SU-DHL-6 (cell line): ENCODE measurements around the gene BIRC7.

Experiments used
- H2AFZ ChIP-seq: fragments of 200-600 bp; sonication (generic); 2 replicates; pipeline ENCODE4 v1.6.1; 2014; ENCODE audit warnings: low read depth, mild to moderate bottlenecking, moderate library complexity, mixed read lengths, antibody characterized with exemption, low read length; ENCODE audit not compliant: severe bottlenecking
- H3F3A ChIP-seq: fragments of 200-600 bp; shearing (Covaris generic); 2 replicates; pipeline ENCODE4 v1.6.0; 2016; ENCODE audit warnings: antibody characterized with exemption, mild to moderate bottlenecking; ENCODE audit not compliant: insufficient read depth
- H3K27ac ChIP-seq: fragments of 200-600 bp; sonication (generic); 2 replicates; pipeline ENCODE4 v1.5.1; 2016; ENCODE audit warnings: low read depth, mild to moderate bottlenecking, low read length, moderate library complexity, mixed read lengths
- H3K27me3 ChIP-seq: fragments of 200-600 bp; sonication (generic), shearing (Covaris generic); 2 replicates; pipeline ENCODE4 v1.6.0; 2014; ENCODE audit warnings: mild to moderate bottlenecking, low read length
- H3K36me3 ChIP-seq: fragments of 200-600 bp; sonication (generic); 2 replicates; pipeline ENCODE4 v1.6.1; 2014; ENCODE audit warnings: mild to moderate bottlenecking, low read length, mixed read lengths
- H3K4me2 ChIP-seq: fragments of 300-600, 200-600 bp; shearing (Covaris generic), sonication (generic); 2 replicates; pipeline ENCODE4 v1.6.0; 2014; ENCODE audit warnings: low read length, low read depth, mild to moderate bottlenecking; ENCODE audit not compliant: poor library complexity, severe bottlenecking
- H3K4me3 ChIP-seq: fragments of 200-600 bp; sonication (generic); 2 replicates; pipeline ENCODE4 v1.5.1; 2014; ENCODE audit warnings: antibody characterized with exemption, low read length, mild to moderate bottlenecking, mixed read lengths; ENCODE audit not compliant: insufficient read depth, poor library complexity, severe bottlenecking
- H3K79me2 ChIP-seq: fragments of 200-600 bp; sonication (generic); 2 replicates; pipeline ENCODE4 v1.6.1; 2014; ENCODE audit warnings: mild to moderate bottlenecking, low read length, moderate library complexity; ENCODE audit not compliant: insufficient read depth
- H3K9ac ChIP-seq: fragments of 200-600 bp; sonication (generic); 2 replicates; pipeline ENCODE4 v1.7.0; 2014; ENCODE audit warnings: mild to moderate bottlenecking, low read length
- H3K9me2 ChIP-seq: fragments of 200-600 bp; sonication (generic); replicated peaks from 2 replicates; pipeline ENCODE4 v1.6.1; 2014; ENCODE audit warnings: low read length; ENCODE audit not compliant: insufficient read depth
- H3K9me3 ChIP-seq: fragments of 200-600 bp; sonication (generic); 2 replicates; pipeline ENCODE4 v1.6.1; 2014; ENCODE audit warnings: low read length, mixed read lengths; ENCODE audit not compliant: insufficient read depth
- H4K20me1 ChIP-seq: fragments of 200-600 bp; sonication (generic); 2 replicates; pipeline ENCODE4 v1.6.1; 2014; ENCODE audit warnings: low read depth, mild to moderate bottlenecking, antibody characterized with exemption, low read length, moderate library complexity, mixed read lengths
- EZH2phosphoT487 ChIP-seq: fragments of 200-600 bp; sonication (generic), shearing (Covaris generic); conservative IDR thresholded peaks from 2 replicates; pipeline ENCODE4 v1.6.1; 2018; ENCODE audit warnings: mild to moderate bottlenecking, antibody characterized with exemption, low read length, moderate library complexity, mixed read lengths
- TF ChIP-seq, protein P1 (sequence below): fragments of 200-600 bp; sonication (generic); IDR thresholded peaks from one replicate; pipeline ENCODE4 v1.5.1; 2017; ENCODE audit warnings: antibody characterized with exemption, mild to moderate bottlenecking, low read length, moderate library complexity; ENCODE audit not compliant: insufficient read depth, poor library complexity, severe bottlenecking

BIRC7 gene

DNA sequence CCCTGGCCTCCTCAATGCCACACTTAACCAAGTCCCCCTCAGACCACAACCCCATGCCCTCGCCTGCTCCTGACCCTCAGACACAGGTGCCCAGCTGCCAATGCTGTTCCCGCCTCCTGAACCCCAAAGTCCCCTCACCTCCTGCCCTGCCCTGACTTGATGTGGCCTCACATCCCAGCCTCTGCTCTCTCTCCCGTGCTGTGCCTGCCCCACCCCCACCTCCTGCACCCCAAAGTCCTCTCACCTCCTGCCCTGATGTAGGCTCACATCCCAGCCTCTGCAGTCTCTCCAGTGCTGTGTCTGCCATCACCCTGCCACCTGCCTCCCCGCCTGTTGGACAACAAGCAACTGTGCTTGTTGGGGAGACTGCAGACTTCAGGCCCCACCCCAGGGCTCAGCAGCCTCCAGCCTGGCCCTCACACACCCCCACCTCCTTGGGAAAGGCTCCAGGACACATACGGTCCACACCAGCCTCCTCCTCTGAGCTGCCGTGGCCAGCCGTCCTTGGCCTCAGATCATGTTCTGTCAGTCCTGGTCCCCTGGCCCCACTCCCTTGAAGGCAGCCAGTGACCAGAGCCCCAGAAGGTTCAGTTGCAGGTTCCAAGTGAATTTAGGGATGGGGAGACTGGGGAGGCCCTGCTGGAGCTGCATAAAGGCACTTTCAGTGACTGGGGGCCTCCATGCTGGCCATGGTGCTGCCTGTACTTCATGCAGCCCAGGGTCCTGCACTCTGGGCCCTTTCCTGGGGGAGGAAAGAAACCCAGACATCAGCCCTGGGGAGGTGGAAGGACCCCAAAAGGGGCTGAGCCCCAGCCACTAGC is 48.2 kb upstream of the BIRC7 start:
- Histone ChIP-seq H4K20me1 (no peaks in the 10 kb centered on the region), H3K27ac (no peak overlapping the region), H3K79me2 (no peaks in the 10 kb centered on the region), H3K36me3 (no peaks in the 10 kb centered on the region), H3K27me3 (no peaks in the 10 kb centered on the region), H3K4me2 (no peak overlapping the region), H3K9me2 (no peaks in the 10 kb centered on the region), H3K9me3 (no peaks in the 10 kb centered on the region), H3F3A (no peaks in the 10 kb centered on the region), H2AFZ (no peak overlapping the region), H3K9ac (no peak overlapping the region), H3K4me3 (no peak overlapping the region)
- no peak for TF ChIP-seq EZH2phosphoT487
- TF ChIP-seq, protein P1, sequence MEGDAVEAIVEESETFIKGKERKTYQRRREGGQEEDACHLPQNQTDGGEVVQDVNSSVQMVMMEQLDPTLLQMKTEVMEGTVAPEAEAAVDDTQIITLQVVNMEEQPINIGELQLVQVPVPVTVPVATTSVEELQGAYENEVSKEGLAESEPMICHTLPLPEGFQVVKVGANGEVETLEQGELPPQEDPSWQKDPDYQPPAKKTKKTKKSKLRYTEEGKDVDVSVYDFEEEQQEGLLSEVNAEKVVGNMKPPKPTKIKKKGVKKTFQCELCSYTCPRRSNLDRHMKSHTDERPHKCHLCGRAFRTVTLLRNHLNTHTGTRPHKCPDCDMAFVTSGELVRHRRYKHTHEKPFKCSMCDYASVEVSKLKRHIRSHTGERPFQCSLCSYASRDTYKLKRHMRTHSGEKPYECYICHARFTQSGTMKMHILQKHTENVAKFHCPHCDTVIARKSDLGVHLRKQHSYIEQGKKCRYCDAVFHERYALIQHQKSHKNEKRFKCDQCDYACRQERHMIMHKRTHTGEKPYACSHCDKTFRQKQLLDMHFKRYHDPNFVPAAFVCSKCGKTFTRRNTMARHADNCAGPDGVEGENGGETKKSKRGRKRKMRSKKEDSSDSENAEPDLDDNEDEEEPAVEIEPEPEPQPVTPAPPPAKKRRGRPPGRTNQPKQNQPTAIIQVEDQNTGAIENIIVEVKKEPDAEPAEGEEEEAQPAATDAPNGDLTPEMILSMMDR: no peak

DNA sequence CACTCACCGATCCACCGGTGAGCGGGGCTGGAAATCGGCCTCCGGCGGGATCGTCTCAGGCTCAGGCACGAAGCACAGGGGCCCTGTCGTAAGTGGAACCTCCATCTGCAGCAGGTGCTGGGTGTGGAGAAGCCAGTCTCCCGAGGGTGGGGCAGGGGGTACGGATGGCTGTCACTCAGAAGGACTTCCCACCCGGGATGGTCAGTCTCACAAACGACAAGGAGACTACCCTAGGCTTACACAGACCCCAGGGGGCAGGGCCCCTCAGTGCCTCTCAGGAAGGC is 47.6 kb upstream of the BIRC7 start:
- H3K4me3 ChIP-seq: no peak overlapping the region
- no peak overlapping the region for H3K27ac ChIP-seq
- no peaks in the 10 kb centered on the region for H4K20me1 ChIP-seq
- H3K36me3 ChIP-seq: no peaks in the 10 kb centered on the region
- no peaks in the 10 kb centered on the region for H3F3A ChIP-seq
- TF ChIP-seq EZH2phosphoT487: no peak
- TF ChIP-seq, protein P1: no peak
- H3K9ac ChIP-seq: no peak overlapping the region
- H2AFZ ChIP-seq: no peak overlapping the region
- H3K9me3 ChIP-seq: no peaks in the 10 kb centered on the region
- H3K79me2 ChIP-seq: no peaks in the 10 kb centered on the region
- H3K4me2 ChIP-seq: no peak overlapping the region
- no peaks in the 10 kb centered on the region for H3K27me3 ChIP-seq
- no peaks in the 10 kb centered on the region for H3K9me2 ChIP-seq

DNA sequence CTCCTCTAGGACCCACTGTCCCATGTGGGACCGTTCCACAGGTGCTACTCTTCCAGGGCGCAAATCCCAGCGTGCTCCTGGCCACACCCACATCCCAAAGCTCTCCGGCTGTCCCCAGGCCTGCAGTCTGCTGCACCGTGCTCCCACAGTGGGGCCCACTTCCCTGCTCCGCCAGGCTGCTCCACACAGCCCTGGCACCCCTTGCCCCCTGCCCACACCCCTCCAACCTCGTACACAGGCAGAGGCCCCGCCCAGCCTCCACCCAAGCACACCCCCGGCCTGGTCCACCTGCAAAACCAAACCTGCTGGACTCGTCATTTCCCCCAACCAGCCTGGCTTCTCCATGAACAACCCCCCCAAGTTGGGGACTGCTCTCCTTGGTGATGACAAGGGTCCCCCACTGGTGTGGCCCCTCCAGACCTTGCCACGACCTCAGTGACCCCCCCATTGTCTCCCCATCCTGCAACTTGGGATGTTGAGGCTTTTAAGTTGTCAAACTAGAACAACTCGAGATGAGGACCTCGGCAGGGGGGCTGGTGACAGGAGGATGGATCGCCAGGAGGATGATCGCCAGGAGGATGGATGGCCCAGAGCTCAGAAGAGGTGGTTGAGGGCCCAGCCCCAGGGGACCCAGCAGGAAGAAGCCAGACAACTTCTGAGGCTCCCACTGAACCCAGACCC is 46.9 kb upstream of the BIRC7 start:
- H2AFZ ChIP-seq: no peak overlapping the region
- H3K4me3 ChIP-seq: no peak overlapping the region
- no peaks in the 10 kb centered on the region for H3K27me3 ChIP-seq
- H3F3A ChIP-seq: no peaks in the 10 kb centered on the region
- H4K20me1 ChIP-seq: no peaks in the 10 kb centered on the region
- no peak overlapping the region for H3K4me2 ChIP-seq
- no peaks in the 10 kb centered on the region for H3K9me3 ChIP-seq
- H3K27ac ChIP-seq: no peak overlapping the region
- TF ChIP-seq, protein P1: no peak
- no peak for TF ChIP-seq EZH2phosphoT487
- H3K9me2 ChIP-seq: no peaks in the 10 kb centered on the region
- no peak overlapping the region for H3K9ac ChIP-seq
- H3K36me3 ChIP-seq: no peaks in the 10 kb centered on the region
- no peaks in the 10 kb centered on the region for H3K79me2 ChIP-seq
